Osteocyte (in vitro differentiated cells): Measurements from ENCODE around the gene PDE11A. TPM values are rescaled to one million over a fixed set of nuclear protein-coding genes. Genes with fewer than 3 reads are reported as not detected.

Experiments
- DNase-seq: peaks from one replicate; pipeline ENCODE4 v3.0.0; 2021; ENCODE audit warnings: mixed read lengths; ENCODE audit not compliant: unreplicated experiment; ENCODE audit errors: extremely low spot score
- H3K27ac Mint-ChIP-seq: one replicate; pipeline ENCODE4 v1.8.0; 2021; ENCODE audit warnings: mild to moderate bottlenecking, mixed read lengths; ENCODE audit not compliant: unreplicated experiment
- H3K27me3 Mint-ChIP-seq: one replicate; pipeline ENCODE4 v1.8.0; 2021; ENCODE audit warnings: mixed read lengths; ENCODE audit not compliant: unreplicated experiment
- H3K36me3 Mint-ChIP-seq: one replicate; pipeline ENCODE4 v1.8.0; 2021; ENCODE audit warnings: mixed read lengths; ENCODE audit not compliant: unreplicated experiment
- H3K4me1 Mint-ChIP-seq: one replicate; pipeline ENCODE4 v1.8.0; 2021; ENCODE audit warnings: mixed read lengths; ENCODE audit not compliant: unreplicated experiment
- H3K4me3 Mint-ChIP-seq: one replicate; pipeline ENCODE4 v1.8.0; 2021; ENCODE audit warnings: mild to moderate bottlenecking, moderate library complexity, mixed read lengths; ENCODE audit not compliant: unreplicated experiment
- H3K9me3 Mint-ChIP-seq: one replicate; pipeline ENCODE4 v1.8.0; 2021; ENCODE audit warnings: mixed read lengths; ENCODE audit not compliant: unreplicated experiment
- total RNA-seq: library from RNA; stranded (reverse); gene quantifications from 2 replicates; pipeline ENCODE4 v1.2.1, GENCODE V29; 2021
- TF ChIP-seq, protein P1 (sequence below): fragments of 200-600 bp; sonication (generic); IDR thresholded peaks from 2 replicates; pipeline ENCODE4 v1.5.0; 2021; ENCODE audit warnings: antibody characterized with exemption, mild to moderate bottlenecking, moderate library complexity

PDE11A gene
- total RNA-seq, 1 donor from 2014 or later: 0.05 TPM

DNA sequence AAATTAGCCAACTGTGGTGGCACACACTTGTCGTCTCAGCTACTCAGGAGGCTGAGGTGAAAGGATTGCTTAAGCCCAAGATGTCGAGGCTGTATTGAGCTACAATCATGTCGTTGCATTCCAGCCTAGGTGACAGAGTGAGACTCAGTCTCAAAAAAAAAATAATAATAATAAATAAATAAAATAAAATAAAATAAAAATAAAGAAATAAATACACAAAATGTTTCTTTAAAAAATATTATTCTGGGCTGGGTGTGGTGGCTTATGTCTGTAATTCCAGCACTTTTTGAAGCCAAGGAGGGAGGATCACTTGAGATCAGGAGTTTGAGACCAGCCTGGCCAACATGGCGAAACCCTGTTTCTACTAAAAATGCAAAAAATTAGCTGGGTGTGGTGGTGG, 407.2 kb downstream of the PDE11A start:
- Mint-ChIP-seq H3K27ac (no peak overlapping the region), H3K36me3 (no peaks in the 10 kb centered on the region), H3K27me3 (peaks cover 13% of the 10 kb centered on the region), H3K9me3 (no peaks in the 10 kb centered on the region), H3K4me1 (no peaks in the 10 kb centered on the region), H3K4me3 (no peak overlapping the region)
- no peak for DNase-seq
- TF ChIP-seq, protein P1, sequence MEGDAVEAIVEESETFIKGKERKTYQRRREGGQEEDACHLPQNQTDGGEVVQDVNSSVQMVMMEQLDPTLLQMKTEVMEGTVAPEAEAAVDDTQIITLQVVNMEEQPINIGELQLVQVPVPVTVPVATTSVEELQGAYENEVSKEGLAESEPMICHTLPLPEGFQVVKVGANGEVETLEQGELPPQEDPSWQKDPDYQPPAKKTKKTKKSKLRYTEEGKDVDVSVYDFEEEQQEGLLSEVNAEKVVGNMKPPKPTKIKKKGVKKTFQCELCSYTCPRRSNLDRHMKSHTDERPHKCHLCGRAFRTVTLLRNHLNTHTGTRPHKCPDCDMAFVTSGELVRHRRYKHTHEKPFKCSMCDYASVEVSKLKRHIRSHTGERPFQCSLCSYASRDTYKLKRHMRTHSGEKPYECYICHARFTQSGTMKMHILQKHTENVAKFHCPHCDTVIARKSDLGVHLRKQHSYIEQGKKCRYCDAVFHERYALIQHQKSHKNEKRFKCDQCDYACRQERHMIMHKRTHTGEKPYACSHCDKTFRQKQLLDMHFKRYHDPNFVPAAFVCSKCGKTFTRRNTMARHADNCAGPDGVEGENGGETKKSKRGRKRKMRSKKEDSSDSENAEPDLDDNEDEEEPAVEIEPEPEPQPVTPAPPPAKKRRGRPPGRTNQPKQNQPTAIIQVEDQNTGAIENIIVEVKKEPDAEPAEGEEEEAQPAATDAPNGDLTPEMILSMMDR: no peak

DNA sequence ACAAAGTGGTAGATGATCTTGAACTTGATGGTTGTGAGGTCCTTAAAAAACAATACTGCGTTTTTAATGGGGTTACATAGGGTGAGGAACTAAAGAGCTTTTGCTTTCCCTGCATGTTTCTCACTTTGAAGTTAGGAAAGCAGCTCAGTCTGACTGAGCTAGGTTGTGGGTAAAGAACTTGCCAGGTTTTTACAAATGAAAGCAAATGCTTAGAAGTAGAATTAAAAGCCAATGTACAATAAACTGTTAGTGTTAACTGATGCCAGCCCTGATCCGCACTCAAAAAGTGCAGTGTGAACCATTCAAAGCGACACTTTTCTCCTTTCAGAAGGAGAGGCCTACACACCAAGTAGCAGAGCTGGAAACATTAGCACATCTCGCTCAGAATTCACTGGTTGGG, 409.7 kb downstream of the PDE11A start:
- Mint-ChIP-seq H3K27me3 (peaks cover 7% of the 10 kb centered on the region), H3K27ac (no peak overlapping the region), H3K4me3 (no peak overlapping the region), H3K9me3 (no peaks in the 10 kb centered on the region), H3K4me1 (no peaks in the 10 kb centered on the region), H3K36me3 (no peaks in the 10 kb centered on the region)
- TF ChIP-seq, protein P1: no peak
- no peak for DNase-seq

DNA sequence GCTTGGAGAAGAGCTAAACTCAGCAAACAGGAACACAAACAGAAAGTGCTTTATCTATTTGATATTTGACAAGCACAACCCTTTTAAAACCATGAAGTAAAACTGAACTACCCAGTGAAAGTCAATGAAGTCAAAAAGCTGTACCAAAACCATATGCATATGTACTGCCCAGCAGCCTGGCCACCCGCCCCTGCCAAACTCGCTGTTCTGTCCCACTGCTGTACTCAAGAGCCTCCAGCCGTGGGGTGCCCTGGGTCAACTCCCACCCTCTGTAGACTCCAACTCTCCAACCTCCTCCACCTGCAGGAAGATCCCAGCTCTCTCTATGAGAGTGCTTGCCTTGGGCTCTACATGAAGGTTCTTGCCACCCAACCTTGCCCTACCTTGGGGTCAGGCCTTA, 411.8 kb downstream of the PDE11A start:
- DNase-seq: no peak

DNA sequence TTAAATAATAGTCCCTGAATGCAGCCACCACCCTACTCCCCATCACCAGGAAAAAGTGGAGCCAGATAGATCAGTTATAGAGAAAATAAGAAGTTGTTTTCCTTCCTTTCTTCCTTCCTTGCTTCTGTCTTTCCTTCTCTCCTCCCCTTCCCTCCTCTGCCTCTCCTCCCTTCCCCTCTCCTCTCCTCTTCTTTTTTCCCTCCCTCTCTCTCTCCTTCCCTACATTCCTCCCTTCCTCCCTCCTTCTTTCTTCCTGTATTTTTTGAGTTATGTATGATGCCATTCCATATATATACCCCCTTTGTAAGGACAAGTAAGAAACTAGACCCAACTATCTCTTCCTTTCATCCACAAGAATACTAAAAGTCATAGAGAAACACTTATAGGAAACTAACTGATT, 414.3 kb downstream of the PDE11A start:
- no peaks in the 10 kb centered on the region for H3K36me3 Mint-ChIP-seq
- H3K9me3 Mint-ChIP-seq: no peaks in the 10 kb centered on the region
- no peaks in the 10 kb centered on the region for H3K4me1 Mint-ChIP-seq
- TF ChIP-seq, protein P1: no peak
- no peak overlapping the region for H3K4me3 Mint-ChIP-seq
- H3K27ac Mint-ChIP-seq: no peak overlapping the region
- H3K27me3 Mint-ChIP-seq: peaks cover 20% of the 10 kb centered on the region
- no peak for DNase-seq

More for the DNA sequence above, 411.8 kb downstream of the PDE11A start:
- Mint-ChIP-seq H3K36me3 (no peaks in the 10 kb centered on the region), H3K4me1 (no peaks in the 10 kb centered on the region), H3K27ac (no peak overlapping the region), H3K4me3 (no peak overlapping the region), H3K9me3 (no peaks in the 10 kb centered on the region), H3K27me3 (peaks cover 15% of the 10 kb centered on the region)
- TF ChIP-seq, protein P1: no peak

DNA sequence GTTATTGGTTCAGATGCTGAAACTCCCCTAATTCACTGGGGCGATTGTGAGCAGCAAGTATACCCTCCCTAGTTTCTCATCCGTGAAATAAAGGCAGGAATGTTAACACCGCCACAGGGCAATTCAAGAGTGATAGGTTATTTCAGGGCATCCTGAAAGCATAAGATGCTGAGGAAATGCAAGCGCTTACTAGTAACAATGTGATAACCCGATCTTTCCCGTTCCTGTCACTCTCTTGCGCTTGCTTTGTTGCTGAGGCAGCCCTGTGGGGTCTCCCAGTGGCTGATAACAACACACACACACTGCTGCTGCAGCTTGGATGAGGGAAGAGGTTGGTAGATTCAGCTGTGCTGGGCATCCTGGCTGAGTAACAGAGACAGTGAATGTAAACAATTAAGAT, 420.7 kb downstream of the PDE11A start:
- Mint-ChIP-seq H3K27ac (no peak overlapping the region), H3K27me3 (peaks cover 37% of the 10 kb centered on the region), H3K4me1 (no peaks in the 10 kb centered on the region), H3K36me3 (no peaks in the 10 kb centered on the region), H3K9me3 (no peaks in the 10 kb centered on the region), H3K4me3 (no peak overlapping the region)
- no peak for DNase-seq
- TF ChIP-seq, protein P1: no peak
